Pancreas (tissue), 10 donors: Measurements from ENCODE around the gene SLC7A10. TPM values are rescaled to one million over a fixed set of nuclear protein-coding genes. Genes with fewer than 3 reads are reported as not detected.

Experiments
- ATAC-seq, 4 donors: fragments of 200-7000 bp; cut with Tn5 transposase; one replicate each; pipeline versions ENCODE4 v1.8.0 to v1.9.1; 2020; ENCODE audit warnings: mild to moderate bottlenecking in 4 of 4, moderate library complexity in 4 of 4
- DNase-seq, 6 donors: peaks; one replicate each; pipeline ENCODE4 v3.0.0-alpha.2; 2020
- FAIRE-seq: peaks from 2 replicates; lab custom pipeline; 2012; peaks lifted over from hg19 to GRCh38; lab: Jason Lieb, UNC
- H3K27ac ChIP-seq, 4 donors: fragments of 200-600 bp; sonication (generic); 1 replicate in 3 of 4; 2 replicates in 1 of 4; pipeline versions ENCODE4 v1.5.0 to v1.8.0; 2020
- H3K27me3 ChIP-seq, 4 donors: fragments of 200-600 bp; one replicate each; pipeline ENCODE4 v1.8.0; 2021
- H3K36me3 ChIP-seq, 3 donors: fragments of 200-600 bp; sonication (generic) in 1 of 3; one replicate each; pipeline versions ENCODE4 v1.5.0 to v1.8.0; 2020 to 2021
- H3K4me1 ChIP-seq, 3 donors: fragments of 200-600 bp; one replicate each; pipeline ENCODE4 v1.8.0; 2021
- H3K4me3 ChIP-seq, 4 donors: fragments of 200-600 bp; sonication (generic) in 2 of 4; one replicate each; pipeline versions ENCODE4 v1.5.0 to v1.8.0; 2020 to 2021
- H3K9me3 ChIP-seq, 4 donors: fragments of 200-600 bp; one replicate each; pipeline ENCODE4 v1.8.0; 2021
- CTCF ChIP-seq, 4 donors: fragments of 200-600 bp; sonication (generic) in 3 of 4; IDR thresholded peaks; one replicate each; pipeline versions ENCODE4 v1.5.0 to v1.8.0; 2021; ENCODE audit warnings: antibody characterized with exemption in 4 of 4
- WGBS, 2 donors: extraction: QIAGEN DNeasy Blood & Tissue Kit; methylation state at CpG; one replicate each; pipeline ENCODE4 v1.1.7; 2013; 5-methylcytosine and 5-hydroxymethylcytosine counted together
- intact Hi-C, 3 donors: fragments of 100-400 bp; cut with DNase I; formaldehyde crosslinking; loops; one replicate each; pipeline versions ENCODE4 v1.11.1 to v1.14.2; 2022
- polyA plus RNA-seq, 2 donors: library from polyadenylated mRNA; stranded (reverse); fragments of 200-250 nt; gene quantifications; one replicate each; pipeline ENCODE4 v1.2.3, GENCODE V29; 2013
- total RNA-seq, 6 donors: library from RNA; stranded (reverse); fragmentation: NEBNext Ultra II Directional in 4 of 6; extraction: Animal tissue kit (Norgen Biotek cat#: 25700) in 4 of 6; gene quantifications; one replicate each; pipeline versions ENCODE4 v1.2.1 to v1.2.4, GENCODE V29; 2021 to 2023
- donor health status: healthy with polysubstance abuse.
- donor health status: DM: no; HTN: no; CAD: no; lungs with moderate emphysema.
- donor health status: DM: no; HTN: no; CAD: no.
- donor health status: control.
- donor health status: control.
- donor health status: Bipolar disorder and iron deficiency.
- donor health status: DM: yes; HTN: yes; CAD: no.
- donor health status: DM: no; HTN: no; CAD: no.
- donor health status: DM: no; HTN: no; CAD: no.
- donor health status: DM: yes; HTN: yes; CAD: no.

Gene SLC7A10
- total and polyA plus RNA-seq, 8 donors = 0.28 to 1.3 (median 0.38) TPM; not detected in 5

GRCh38 chr19:33208904-33209849 lies 16.5 kb downstream of the SLC7A10 start:
- no peak overlapping the region for H3K4me3 ChIP-seq
- no peaks in the 10 kb centered on the region for H3K27me3 ChIP-seq
- DNase-seq (peak in 2 of 6 donors; percentile 20 to 50), FAIRE-seq (no peak), ATAC-seq (no peak)
- TF ChIP-seq CTCF (IDR thresholded peaks at IDR 0.05) = no peak
- H3K27ac ChIP-seq = no peak overlapping the region
- no peaks in the 10 kb centered on the region for H3K4me1 ChIP-seq
- peaks cover 0 to 19% (median 0%) of the 10 kb centered on the region in 3 donors for H3K36me3 ChIP-seq
- 81 to 86% methylated on average over 24 of the region's 24 CpGs for WGBS, 2 donors
- no peaks in the 10 kb centered on the region for H3K9me3 ChIP-seq
- intact Hi-C loops = no loop called here

DNA sequence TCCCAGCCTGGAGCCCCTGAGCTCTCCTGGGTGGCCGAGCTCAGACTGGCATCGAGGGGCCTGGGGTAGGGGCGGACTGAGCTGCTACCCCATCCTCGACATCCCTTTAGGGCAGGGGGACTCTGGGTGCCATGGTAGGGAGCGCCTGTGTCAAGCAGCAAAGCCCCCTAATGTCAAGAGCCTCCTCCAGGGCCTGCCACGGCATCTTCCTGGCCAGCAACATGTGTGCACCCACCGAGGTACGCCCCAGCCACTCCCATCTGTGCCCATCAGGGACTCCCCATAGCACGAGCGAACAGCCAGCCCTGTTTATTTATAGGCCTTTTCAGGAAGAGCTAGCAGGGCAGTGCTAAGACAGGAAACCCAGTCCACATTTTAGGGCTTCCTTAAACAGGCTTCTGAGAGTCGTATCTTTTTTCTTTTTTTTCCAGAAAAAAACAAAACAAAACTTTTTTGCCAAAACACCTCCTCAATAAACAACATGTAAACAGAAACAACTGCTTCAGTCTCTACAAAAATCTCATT lies 17.2 kb downstream of the SLC7A10 start:
- TF ChIP-seq CTCF (IDR thresholded peaks at IDR 0.05) = no peak
- WGBS, 2 donors = 81 to 85% methylated on average over 11 of the region's 11 CpGs
- peak in 3 of 6 donors; percentile 11 to 52 (median 43) for DNase-seq
- ATAC-seq = no peak
- Histone ChIP-seq H3K9me3 (no peaks in the 10 kb centered on the region), H3K27me3 (no peaks in the 10 kb centered on the region), H3K4me3 (no peak overlapping the region), H3K27ac (no peak overlapping the region), H3K36me3 (peaks cover 0 to 19% (median 0%) of the 10 kb centered on the region in 3 donors), H3K4me1 (no peaks in the 10 kb centered on the region)
- intact Hi-C loops = no loop called here
- no peak for FAIRE-seq

DNA sequence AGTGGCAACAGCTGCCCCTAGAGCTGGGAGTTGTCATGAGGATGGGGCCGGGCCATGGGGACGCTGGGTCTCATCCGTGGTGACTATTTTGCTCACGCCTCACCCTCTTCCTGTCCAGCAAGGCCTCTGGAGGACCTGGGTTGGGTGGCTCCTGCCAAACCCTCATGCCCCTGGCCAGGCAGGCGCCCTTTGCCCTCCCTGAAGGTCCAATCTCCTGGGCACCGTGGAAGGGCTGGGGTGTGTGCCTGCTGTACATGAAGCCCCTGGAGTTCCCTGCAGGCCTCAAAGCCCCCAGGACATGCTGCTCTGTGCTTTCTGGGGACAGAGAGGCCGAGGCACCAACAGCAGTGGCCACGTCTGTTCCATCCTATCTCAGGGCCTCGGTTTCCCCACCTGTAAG lies 17.7 kb downstream of the SLC7A10 start:
- TF ChIP-seq CTCF (IDR thresholded peaks at IDR 0.05) = no peak
- DNase-seq (peak in 3 of 6 donors; percentile 6 to 48 (median 43)), FAIRE-seq (no peak), ATAC-seq (no peak)
- H3K9me3 ChIP-seq = no peaks in the 10 kb centered on the region
- H3K27ac ChIP-seq = no peak overlapping the region
- WGBS, 2 donors = 87 to 93% methylated on average over 9 of the region's 9 CpGs
- H3K4me3 ChIP-seq = no peak overlapping the region
- H3K27me3 ChIP-seq = no peaks in the 10 kb centered on the region
- H3K4me1 ChIP-seq = no peaks in the 10 kb centered on the region
- intact Hi-C loops = no loop called here
- peaks cover 0 to 19% (median 0%) of the 10 kb centered on the region in 3 donors for H3K36me3 ChIP-seq

GRCh38 chr19:33207040-33207620 lies 18.5 kb downstream of the SLC7A10 start:
- Histone ChIP-seq H3K27me3 (no peaks in the 10 kb centered on the region), H3K4me1 (no peaks in the 10 kb centered on the region), H3K27ac (no peak overlapping the region), H3K36me3 (peaks cover 0 to 19% (median 0%) of the 10 kb centered on the region in 3 donors), H3K4me3 (no peak overlapping the region), H3K9me3 (no peaks in the 10 kb centered on the region)
- intact Hi-C loops = no loop called here
- peak in 3 of 6 donors; percentile 19 to 74 (median 40) for DNase-seq
- 92 to 93% methylated on average over 36 to 38 of the region's 38 CpGs for WGBS, 2 donors
- TF ChIP-seq CTCF (IDR thresholded peaks at IDR 0.05) = no peak
- no peak for FAIRE-seq
- ATAC-seq = no peak
